SK-N-SH treated with all-trans-retinoic acid at 6 μM for 48 hours (cell line): Measurements from ENCODE around the gene SP140.

Experiments used
- BACH2 ChIP-seq: fragments of 250-450 bp; sonication (Bioruptor Pico); IDR thresholded peaks from 2 replicates; pipeline ENCODE4 v1.9.0; 2021; ENCODE audit warnings: mild to moderate bottlenecking, borderline replicate concordance
- ESRRG ChIP-seq: fragments of 250-450 bp; sonication (Bioruptor Pico); IDR thresholded peaks from 2 replicates; pipeline ENCODE4 v1.6.1; 2021; ENCODE audit warnings: mild to moderate bottlenecking
- ISL1 ChIP-seq: fragments of 250-450 bp; sonication (Bioruptor Pico); IDR thresholded peaks from 2 replicates; pipeline ENCODE4 v2.1.2; 2022; ENCODE audit warnings: mild to moderate bottlenecking, moderate library complexity
- PATZ1 ChIP-seq: fragments of 250-450 bp; sonication (Bioruptor Pico); IDR thresholded peaks from 2 replicates; pipeline ENCODE4 v1.8.0; 2020; ENCODE audit warnings: mild to moderate bottlenecking, moderate library complexity, borderline replicate concordance
- TCF4 ChIP-seq: fragments of 250-450 bp; sonication (Bioruptor Pico); IDR thresholded peaks from 2 replicates; pipeline ENCODE4 v1.8.0; 2021; ENCODE audit warnings: mild to moderate bottlenecking, moderate library complexity, borderline replicate concordance
- ZFP3 ChIP-seq: fragments of 250-450 bp; sonication (Bioruptor Pico); IDR thresholded peaks from 2 replicates; pipeline ENCODE4 v1.5.0; 2020; ENCODE audit warnings: mild to moderate bottlenecking, moderate library complexity

DNA sequence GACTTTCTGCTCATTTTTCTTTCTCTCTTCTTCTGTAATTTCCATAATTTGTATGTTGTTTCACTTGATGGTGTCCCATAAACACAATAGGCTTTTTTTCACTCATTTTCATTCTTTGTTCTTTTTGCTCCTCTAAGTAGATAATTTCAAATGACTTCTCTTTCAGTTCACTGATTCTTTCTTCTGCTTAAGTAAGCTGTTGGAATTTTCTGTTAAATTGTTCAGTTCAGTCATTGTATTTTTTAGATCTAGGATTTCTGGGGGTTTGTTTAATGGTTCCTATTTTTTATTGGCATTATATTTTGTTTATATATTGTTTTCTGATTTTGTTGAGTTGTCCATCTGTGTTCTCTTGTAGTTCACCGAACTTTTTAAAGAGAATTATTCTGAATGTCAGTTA is 120.9 kb downstream of the SP140 start:
- no peak for TF ChIP-seq PATZ1 (CRISPR knock-in tag)
- no peak for TF ChIP-seq ZFP3 (CRISPR knock-in tag)
- TF ChIP-seq ISL1 (CRISPR knock-in tag) = no peak
- TF ChIP-seq ESRRG (CRISPR knock-in tag) = no peak
- TF ChIP-seq BACH2 (CRISPR knock-in tag) = no peak
- TF ChIP-seq TCF4 = no peak
